T-helper 22 cell (primary cell): ENCODE data around the gene GCNT4.

Experiments
- DNase-seq: peaks from one replicate; pipeline ENCODE4 v3.0.0-alpha.2; 2020; ENCODE audit warnings: low read depth

Gene GCNT4

DNA sequence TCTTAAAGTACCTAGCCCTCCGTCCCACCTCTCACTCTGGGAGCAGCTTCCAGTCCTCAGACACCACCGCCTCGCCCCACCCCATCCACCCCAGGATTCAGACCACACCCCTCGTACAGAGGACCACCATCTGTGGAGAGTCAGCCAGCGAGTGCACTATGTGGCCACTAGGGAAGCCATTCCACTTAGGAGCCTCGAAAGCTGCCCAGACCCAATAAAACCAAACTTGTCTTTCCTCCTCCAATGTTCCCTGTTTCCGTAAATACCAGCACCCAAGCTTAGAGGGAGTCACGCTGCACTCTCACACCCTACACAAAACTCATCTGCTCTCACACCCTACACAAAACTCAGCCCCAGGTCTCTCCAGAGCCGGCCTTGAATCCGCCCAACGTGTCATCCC, 1.9 kb downstream of the GCNT4 start:
- DNase-seq, result no peak

DNA sequence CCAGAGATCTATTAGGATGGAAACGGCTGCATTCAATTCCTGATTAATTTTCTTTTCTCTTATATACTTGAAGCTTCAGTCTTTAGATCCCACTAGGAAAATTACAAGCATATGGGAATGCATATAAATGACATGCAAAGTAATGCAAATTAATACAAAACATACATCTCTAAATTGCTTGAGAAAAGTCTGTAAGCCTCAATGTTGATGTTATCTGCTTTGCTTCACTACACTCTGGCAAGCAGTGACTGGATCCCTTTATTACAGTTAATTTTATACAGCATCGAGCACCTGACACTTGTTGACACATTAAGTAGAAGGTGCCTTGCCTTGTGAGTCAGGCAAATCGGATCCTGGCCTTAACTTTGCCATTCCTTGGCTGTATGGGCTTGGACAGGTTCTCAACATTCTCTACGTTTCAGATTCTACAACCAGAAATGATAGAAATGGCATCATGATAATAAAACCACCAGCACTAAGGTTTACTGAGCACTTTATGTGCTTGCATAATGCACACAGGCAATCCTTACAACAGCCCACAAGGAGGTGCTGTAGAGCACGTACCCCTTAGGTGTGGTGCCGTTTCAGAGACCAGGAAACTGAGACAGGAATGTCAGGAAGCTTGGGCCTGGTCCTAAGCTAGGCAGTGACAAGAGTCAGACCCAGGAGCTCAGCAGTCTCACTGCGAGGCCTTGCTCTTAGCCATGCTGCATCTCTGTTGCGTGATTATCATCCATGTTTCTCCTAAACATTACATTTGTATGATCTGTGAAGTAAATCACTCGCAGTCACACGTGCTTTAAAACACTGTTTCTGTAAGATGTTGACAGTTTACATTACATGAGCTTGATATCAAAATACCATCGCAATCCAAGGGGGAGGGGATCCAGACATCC, 2.7 kb downstream of the GCNT4 start:
- DNase-seq, result peak; percentile 33

GRCh38 chr5:75048457-75048953, 3.9 kb downstream of the GCNT4 start:
- DNase-seq, result no peak

- no peak for DNase-seq
Measured at GRCh38 chr5:75047356-75047755, 5.0 kb downstream of the GCNT4 start.

DNA sequence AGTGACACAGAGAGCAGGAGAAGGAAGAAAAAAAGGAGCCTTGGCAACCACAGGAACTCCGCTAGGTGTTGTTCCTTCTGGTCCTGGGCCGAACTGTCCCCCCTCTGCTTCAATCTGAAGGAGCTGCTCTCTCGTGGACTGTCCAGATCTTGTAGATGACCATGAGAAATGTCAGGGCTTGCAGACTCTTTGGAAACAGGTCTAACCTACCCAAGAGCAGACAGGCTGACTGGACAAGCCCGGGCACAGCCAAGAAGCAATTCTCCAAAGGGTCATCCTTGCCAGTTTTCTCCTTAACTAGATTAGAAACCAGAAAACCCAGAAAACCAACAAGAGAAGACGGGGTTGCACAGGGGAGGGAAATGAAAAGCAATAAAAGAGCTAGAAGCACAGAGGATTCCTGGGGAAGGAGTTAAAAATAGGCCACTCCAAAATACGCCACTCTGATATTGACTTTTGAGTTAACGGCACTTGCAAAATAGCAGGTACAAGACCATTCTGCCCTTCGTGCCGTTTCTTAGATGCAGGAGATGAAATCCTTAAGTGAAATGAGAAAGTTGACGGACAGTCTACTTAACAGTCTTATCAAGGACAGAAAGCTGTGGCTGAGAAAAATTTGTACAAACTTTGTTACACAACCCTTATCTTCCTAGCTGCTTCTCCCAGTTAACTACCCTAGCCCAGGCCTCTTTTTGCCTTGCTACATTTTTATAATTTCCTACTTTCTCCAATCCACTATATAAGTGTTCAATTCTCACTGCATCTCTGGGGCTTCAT, 5.8 kb downstream of the GCNT4 start:
- no peak for DNase-seq

GRCh38 chr5:75045071-75045470, 7.3 kb downstream of the GCNT4 start:
- no peak for DNase-seq

GRCh38 chr5:75044406-75044805, 8.0 kb downstream of the GCNT4 start:
- no peak for DNase-seq

DNA sequence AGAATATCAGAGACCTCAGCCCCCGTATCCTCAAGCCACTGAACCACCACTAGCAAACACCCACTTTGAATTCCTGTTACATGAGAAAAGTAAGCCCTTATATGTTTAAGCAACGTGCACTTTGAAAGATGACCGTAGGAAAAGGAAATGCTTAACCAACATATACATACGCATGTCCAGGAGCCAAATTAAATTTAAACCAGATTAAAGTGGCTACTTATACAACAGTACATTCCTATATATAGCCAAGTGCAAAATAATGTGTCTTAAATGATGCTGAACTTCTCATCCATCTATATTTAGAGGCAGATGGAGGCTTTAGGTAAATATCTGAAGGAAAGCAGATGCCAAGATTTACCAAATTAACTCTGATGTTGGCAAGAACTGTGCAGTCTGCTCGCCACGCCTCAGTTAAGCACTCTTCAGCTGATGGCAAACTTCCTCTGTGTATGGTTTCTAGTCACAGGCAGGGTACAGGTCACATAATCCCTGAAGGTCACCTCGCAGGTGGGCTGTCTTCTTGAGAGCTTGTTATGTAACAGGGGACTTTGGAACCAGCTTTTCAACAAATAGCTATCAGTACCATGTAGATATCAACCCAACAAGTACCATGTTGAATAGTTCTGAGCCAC, 8.6 kb downstream of the GCNT4 start:
- DNase-seq, result no peak

DNA sequence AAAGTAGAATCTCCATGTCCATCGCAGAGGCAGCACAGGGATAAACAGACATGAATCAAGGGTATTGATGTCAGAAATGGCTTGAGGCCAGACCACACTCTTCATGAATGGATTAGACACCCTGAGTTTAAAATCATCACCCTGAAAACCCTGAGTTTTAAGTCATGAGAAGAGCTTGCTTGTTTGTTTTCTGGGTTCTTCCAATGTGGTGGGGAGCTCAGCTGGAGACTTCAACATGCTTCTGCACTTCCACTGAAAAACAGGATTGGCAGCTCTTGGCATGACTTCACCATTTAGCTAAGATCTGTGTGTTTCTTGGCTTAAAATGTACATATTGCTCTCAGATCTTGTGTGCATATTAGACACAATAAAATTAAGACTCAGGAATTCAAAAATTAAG, 9.8 kb downstream of the GCNT4 start:
- no peak for DNase-seq

GRCh38 chr5:75040973-75041372, 11.4 kb downstream of the GCNT4 start:
- no peak for DNase-seq

DNA sequence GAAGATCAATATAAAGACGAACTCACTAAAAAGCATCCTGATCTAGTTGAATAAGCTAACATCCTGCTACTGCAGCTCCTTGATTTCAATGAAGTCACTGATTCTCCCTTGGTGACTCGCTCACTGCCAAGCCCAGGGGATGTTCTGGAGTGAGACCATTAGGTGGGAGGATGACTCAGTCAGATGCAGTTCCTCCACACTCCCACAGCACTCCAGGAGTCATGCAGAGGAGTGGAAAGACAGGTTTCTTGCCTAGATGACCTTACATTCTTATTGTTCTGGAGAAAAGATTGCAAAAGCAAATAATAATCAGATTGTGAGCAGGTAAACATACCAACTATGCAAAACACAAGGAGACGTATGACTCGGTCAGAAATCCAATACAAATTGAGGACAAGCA, 15.3 kb downstream of the GCNT4 start:
- DNase-seq, result no peak

DNA sequence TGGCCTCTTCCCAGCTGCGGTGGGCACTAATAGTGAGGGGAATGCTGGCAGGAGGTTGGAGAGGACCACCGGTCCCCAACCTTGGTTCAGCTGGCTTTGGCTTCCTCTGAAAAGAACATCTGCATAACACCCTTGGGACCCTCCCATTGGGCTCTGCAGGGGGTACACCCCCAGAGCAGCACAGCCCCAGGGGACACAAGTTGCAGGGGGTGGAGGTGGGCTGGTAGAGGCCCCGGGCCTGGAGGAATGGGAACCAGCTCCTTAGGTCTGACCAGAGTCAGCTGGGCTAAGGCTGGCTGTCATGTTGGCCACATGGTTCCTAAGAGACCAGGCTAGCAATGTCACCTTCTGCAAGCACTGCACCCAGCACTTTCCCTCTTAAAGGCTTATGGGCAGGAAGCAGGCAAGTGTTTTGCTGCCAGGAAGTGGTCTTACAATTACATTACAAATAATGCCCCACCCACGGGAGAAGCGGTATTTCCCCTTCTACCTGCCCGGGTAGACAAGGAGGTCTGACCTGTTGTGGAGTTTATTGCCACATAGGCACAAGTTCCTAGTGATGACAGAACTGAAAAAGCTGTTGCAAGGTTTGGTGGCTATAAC, 18.1 kb downstream of the GCNT4 start:
- DNase-seq, result no peak

DNA sequence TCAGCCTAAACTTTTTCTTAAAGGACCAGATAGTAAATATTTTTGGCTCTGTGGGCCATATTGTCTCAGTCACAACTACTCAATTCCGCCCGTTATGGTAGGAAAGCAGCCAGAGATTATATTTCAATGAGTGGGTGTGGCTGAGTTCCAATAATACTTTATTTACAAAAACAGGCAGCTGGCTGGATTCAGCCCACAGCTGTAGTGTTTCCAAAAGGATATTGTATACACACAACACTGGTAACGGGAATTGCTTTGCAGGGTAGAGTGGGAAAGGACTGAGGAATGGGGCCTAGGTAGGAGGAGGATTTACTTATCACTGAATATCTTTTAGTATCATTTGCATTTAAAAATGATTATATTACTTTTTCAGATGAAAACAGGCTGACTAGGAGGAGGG, 21.0 kb downstream of the GCNT4 start:
- no peak for DNase-seq

DNA sequence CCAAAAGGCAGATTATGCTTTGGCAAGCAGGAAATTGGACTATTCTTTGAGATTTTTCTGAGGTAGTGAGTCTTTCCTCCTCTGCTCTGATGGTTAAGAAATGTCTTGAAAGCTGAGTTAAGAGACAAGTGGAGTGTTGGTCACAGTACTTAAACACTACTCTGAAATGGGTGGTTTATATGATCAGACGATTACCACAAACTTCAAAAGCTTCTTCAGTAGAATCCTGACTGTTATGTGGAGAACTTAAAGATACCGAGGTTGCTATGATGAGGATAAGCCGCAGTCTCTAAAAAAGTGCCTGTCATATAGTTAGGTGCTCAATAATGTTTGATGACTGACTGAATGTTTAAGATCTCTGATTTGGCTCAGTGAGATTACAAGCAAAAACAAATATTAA, 24.3 kb downstream of the GCNT4 start:
- no peak for DNase-seq

DNA sequence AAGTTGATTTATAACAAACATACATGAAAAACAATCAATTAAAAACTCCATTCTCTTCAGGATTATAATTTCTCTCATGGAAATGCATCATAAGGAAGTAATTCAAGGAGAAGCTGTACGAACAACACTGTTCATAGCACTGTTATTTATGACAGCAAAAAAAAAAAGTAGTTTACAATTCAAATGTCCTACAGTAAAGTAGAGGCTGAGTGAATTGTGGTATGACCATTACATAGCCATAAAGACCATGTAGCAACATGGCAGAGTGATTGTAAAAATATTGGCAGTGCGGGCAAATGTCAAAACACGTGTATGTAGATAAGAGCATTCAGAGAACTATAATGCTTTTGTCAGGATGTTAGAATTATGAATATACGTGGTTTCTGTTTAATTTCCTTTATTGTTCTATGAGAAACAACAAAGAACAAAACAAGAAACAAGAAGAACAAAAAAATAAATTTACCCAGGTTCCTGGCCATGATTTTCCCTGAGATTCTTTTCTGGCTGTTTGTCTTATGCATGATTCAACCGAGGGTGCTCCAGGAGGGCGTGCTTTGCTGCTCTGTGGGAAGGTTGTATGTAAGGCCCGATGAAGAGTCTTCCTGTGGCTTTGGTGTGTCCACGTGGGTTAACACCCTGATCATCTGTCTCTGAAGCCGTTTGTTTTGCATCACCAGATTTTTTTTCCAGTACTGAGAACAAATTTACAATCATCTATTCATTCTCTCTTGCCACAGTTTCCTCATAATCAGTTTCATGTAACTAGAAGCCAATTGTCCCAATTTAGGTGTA, 28.8 kb downstream of the GCNT4 start:
- no peak for DNase-seq

GRCh38 chr5:75021800-75022199, 30.6 kb downstream of the GCNT4 start:
- no peak for DNase-seq

- no peak for DNase-seq
Measured at GRCh38 chr5:75021219-75021618, 31.1 kb downstream of the GCNT4 start.

DNA sequence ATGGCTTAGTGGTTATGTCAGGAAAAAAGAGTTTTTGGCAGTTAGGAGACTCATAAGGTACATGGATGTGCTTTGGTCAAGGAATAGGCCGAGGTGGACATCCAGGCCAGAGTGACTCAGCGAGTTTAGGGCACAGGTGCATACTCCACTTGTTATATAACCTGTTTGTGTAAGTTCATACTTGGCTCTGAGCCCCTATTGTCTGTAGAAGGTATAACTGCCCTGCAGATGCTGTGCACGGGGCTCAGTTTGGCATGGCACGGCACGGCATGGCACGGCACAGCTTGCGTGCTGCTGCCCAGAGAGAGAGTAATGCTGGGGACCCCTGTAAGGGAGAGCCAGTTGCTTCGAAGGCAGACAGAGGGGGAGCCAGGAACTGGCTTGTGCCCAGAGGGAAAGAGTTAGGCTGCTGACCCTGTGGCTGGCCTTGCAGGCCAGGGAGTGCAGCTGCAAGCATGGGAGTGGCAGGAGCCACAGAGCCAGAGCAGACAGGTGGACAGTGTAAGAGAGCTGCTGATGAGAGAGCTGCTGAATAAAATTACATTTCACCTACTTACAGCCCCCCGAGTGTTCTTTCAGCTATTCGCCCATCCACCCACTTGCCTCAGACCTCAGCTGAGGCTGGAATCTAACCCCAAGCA, 32.2 kb downstream of the GCNT4 start:
- no peak for DNase-seq

DNA sequence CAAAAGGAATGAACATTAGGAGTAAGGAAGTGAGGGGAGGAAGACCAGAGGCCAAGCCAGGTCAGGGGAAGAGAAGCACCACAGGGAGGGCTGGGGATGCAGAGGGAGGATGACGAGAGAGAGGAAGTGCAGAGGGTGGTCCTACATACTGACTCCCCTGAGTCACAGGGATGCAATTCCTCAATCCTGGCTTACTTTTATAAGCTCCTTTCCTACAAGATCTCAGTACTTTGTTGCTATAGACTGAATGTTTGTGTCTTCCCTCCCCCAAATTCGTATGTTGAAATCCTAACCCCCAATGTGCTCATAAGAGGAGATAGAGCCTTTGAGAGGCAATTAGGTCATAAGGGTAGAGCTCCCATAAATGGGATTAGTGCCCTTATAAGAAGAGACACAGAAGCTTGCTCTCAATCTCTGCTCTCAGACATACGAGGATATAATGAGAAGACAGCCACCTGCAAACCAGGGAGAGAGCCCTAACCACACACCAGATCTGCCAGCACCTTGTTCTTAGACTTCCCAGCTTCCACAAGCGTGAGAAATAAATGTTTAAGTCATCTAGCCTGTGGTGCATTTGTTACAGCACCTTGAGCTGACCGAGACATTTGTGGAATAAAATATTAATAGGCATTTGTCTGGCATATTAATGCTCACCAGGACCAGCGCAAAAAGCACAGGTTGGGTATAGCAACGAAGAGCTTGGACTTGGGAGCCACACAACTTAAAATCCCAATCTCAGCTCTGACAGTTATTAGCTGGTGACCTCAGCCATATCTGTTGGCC, 33.4 kb downstream of the GCNT4 start:
- no peak for DNase-seq

- DNase-seq, result no peak
Measured at GRCh38 chr5:75017971-75018370, 34.4 kb downstream of the GCNT4 start.
